K562 treated with DMSO at 1 percent for 48 hours (cell line): Measurements from ENCODE around the gene RC3H2. TPM values are rescaled to one million over a fixed set of nuclear protein-coding genes. Genes with fewer than 3 reads are reported as not detected.

ENCODE experiments used
- total RNA-seq: library from RNA; unstranded; fragments of 300-600 nt; gene quantifications from 2 replicates; pipeline ENCODE4 v1.2.3, GENCODE V29; 2022; ENCODE audit warnings: low replicate concordance; ENCODE audit errors: extremely low read depth

The RC3H2 gene
- not detected in 2 replicates for total RNA-seq

GRCh38 chr9:122904823-122905710 lies at the start of gene RC3H2:
Gene RC3H2, minus strand, starts transcription at chr9:122905359. Its CDS starts 7,850 bp downstream, at chr9:122897509.

GRCh38 chr9:122940749-122941581 lies 35.8 kb upstream of the RC3H2 start, which contains the start of gene RABGAP1:
Gene RABGAP1, plus strand, starts transcription at chr9:122941020. Its CDS starts 16,040 bp downstream, at chr9:122957060.

GRCh38 chr9:122931226-122932121 lies 26.3 kb upstream of the RC3H2 start, which contains the start of gene ZBTB26:
Gene ZBTB26, minus strand, starts transcription at chr9:122931512. Its CDS starts 11,578 bp downstream, at chr9:122919934.

GRCh38 chr9:122912964-122913673 lies 8.0 kb upstream of the RC3H2 start, which contains the start of gene ZBTB6:
Gene ZBTB6, minus strand, starts transcription at chr9:122913323. Its CDS starts 1,251 bp downstream, at chr9:122912072.

GRCh38 chr9:122800066-122801060 lies 104.8 kb downstream of the RC3H2 start, which contains the start of gene OR1K1:
Gene OR1K1, plus strand, starts transcription at chr9:122800123. Its CDS starts 0 bp downstream, at chr9:122800123.

Other genes with a start within 250 kb of the RC3H2 start
- gene OR1B1, start 247.7 kb downstream of the RC3H2 start, total RNA-seq, result not detected in 2 replicates
- gene OR1L1, start 243.6 kb downstream of the RC3H2 start, total RNA-seq, result not detected in 2 replicates
- not detected in 2 replicates for gene OR1L3, start 230.2 kb downstream of the RC3H2 start, total RNA-seq
- not detected in 2 replicates for gene OR1L4, start 181.4 kb downstream of the RC3H2 start, total RNA-seq
- gene OR1L6, start 163.1 kb downstream of the RC3H2 start, total RNA-seq, result not detected in 2 replicates
- gene OR5C1, start 116.4 kb downstream of the RC3H2 start, total RNA-seq, result not detected in 2 replicates
- gene OR1K1, start 105.2 kb downstream of the RC3H2 start, total RNA-seq, result not detected in 2 replicates
- gene PDCL, start 76.8 kb downstream of the RC3H2 start, total RNA-seq, result not detected in 2 replicates
- not detected in 2 replicates for gene ZBTB6, start 8.0 kb upstream of the RC3H2 start, total RNA-seq
- gene ZBTB26, start 26.2 kb upstream of the RC3H2 start, total RNA-seq, result not detected in 2 replicates
- not detected in 2 replicates for gene RABGAP1, start 35.7 kb upstream of the RC3H2 start, total RNA-seq
- not detected in 2 replicates for gene GPR21, start 128.3 kb upstream of the RC3H2 start, total RNA-seq